HFFc6 (cell line): ENCODE data around the gene TAF1. TPM values are rescaled to one million over a fixed set of nuclear protein-coding genes. Genes with fewer than 3 reads are reported as not detected.
"Not testable (repeated sequence)": the region's sequence is repeated elsewhere in the genome, so short reads cannot be mapped to it uniquely, and the experiment has no call there.

ENCODE experiments used
- DNase-seq: peaks from one replicate; pipeline ENCODE4 v3.0.0-alpha.2; 2018
- H3K27ac Mint-ChIP-seq: 2 replicates; pipeline ENCODE4 v1.8.0; 2020; ENCODE audit warnings: mild to moderate bottlenecking, mixed read lengths
- H3K27me3 Mint-ChIP-seq: 2 replicates; pipeline ENCODE4 v1.8.0; 2021; ENCODE audit warnings: mild to moderate bottlenecking, moderate library complexity, mixed read lengths; ENCODE audit not compliant: insufficient read depth
- H3K36me3 Mint-ChIP-seq: 2 replicates; pipeline ENCODE4 v1.8.0; 2021; ENCODE audit warnings: low read depth, mixed read lengths
- H3K4me1 Mint-ChIP-seq: 2 replicates; pipeline ENCODE4 v1.8.0; 2020; ENCODE audit warnings: low read depth, mixed read lengths
- H3K4me3 Mint-ChIP-seq: 2 replicates; pipeline ENCODE4 v1.8.0; 2020; ENCODE audit warnings: mild to moderate bottlenecking, moderate library complexity, mixed read lengths
- H3K9me3 Mint-ChIP-seq: 2 replicates; pipeline ENCODE4 v1.8.0; 2020; ENCODE audit warnings: mild to moderate bottlenecking, mixed read lengths
- CTCF ChIP-seq: fragments of 200-600 bp; sonication (generic); IDR thresholded peaks from 2 replicates; pipeline ENCODE4 v1.5.0; 2021; ENCODE audit warnings: antibody characterized with exemption, mild to moderate bottlenecking
- total RNA-seq, 6 experiments: library from RNA; stranded (reverse); fragmentation: NEBNext Ultra II Directional; extraction: Animal tissue kit (Norgen Biotek cat#: 25700); gene quantifications; 2 replicates in 1 of 6; 3 replicates in 5 of 6; pipeline ENCODE4 v1.2.3, GENCODE V29; 2021

TAF1 gene
- total RNA-seq, 6 experiments from 2014 or later, result 18.9 to 25.2 (median 21.0) TPM

- no peak for TF ChIP-seq CTCF
- no peak for DNase-seq
- Mint-ChIP-seq H3K27ac (no peak overlapping the region), H3K4me3 (peak overlapping the region; percentile 83), H3K4me1 (no peaks in the 10 kb centered on the region), H3K27me3 (no peaks in the 10 kb centered on the region), H3K9me3 (no peaks in the 10 kb centered on the region), H3K36me3 (0 out of 2 replicates have a peak, but pooled peaks cover 7% of the 10 kb centered on the region)
Observed at GRCh38 chrX:71493111-71493613, 127.0 kb downstream of the TAF1 start.

GRCh38 chrX:71495979-71496378, 129.8 kb downstream of the TAF1 start:
- not testable (repeated sequence) for H3K36me3 Mint-ChIP-seq, H3K4me3 Mint-ChIP-seq, H3K27ac Mint-ChIP-seq, H3K9me3 Mint-ChIP-seq, H3K4me1 Mint-ChIP-seq, H3K27me3 Mint-ChIP-seq, DNase-seq

- no peaks in the 10 kb centered on the region for H3K27me3 Mint-ChIP-seq
- 0 out of 2 replicates have a peak, but pooled peaks cover 7% of the 10 kb centered on the region for H3K36me3 Mint-ChIP-seq
- H3K9me3 Mint-ChIP-seq, result no peaks in the 10 kb centered on the region
- no peak overlapping the region for H3K4me3 Mint-ChIP-seq
- TF ChIP-seq CTCF, result no peak
- H3K4me1 Mint-ChIP-seq, result no peaks in the 10 kb centered on the region
- DNase-seq, result no peak
- H3K27ac Mint-ChIP-seq, result peak overlapping the region; percentile 15; the same call in 1 of the 2 replicates
Observed at GRCh38 chrX:71496476-71496875, 130.3 kb downstream of the TAF1 start.

GRCh38 chrX:71502080-71502479, 135.9 kb downstream of the TAF1 start:
- H3K4me3 Mint-ChIP-seq, H3K27me3 Mint-ChIP-seq, H3K27ac Mint-ChIP-seq, H3K4me1 Mint-ChIP-seq, H3K9me3 Mint-ChIP-seq, H3K36me3 Mint-ChIP-seq, DNase-seq: not testable (repeated sequence)

GRCh38 chrX:71504346-71504745, 138.2 kb downstream of the TAF1 start:
- TF ChIP-seq CTCF, result no peak
- no peak for DNase-seq
- H3K27me3 Mint-ChIP-seq, result no peaks in the 10 kb centered on the region
- H3K27ac Mint-ChIP-seq, result no peak overlapping the region
- H3K36me3 Mint-ChIP-seq, result no peaks in the 10 kb centered on the region
- no peak overlapping the region for H3K4me3 Mint-ChIP-seq
- H3K9me3 Mint-ChIP-seq, result no peaks in the 10 kb centered on the region
- H3K4me1 Mint-ChIP-seq, result no peaks in the 10 kb centered on the region

- H3K9me3 Mint-ChIP-seq, result no peaks in the 10 kb centered on the region
- TF ChIP-seq CTCF, result no peak
- no peak overlapping the region for H3K27ac Mint-ChIP-seq
- no peak overlapping the region for H3K4me3 Mint-ChIP-seq
- H3K36me3 Mint-ChIP-seq, result no peaks in the 10 kb centered on the region
- peaks cover 1% of the 10 kb centered on the region for H3K27me3 Mint-ChIP-seq
- H3K4me1 Mint-ChIP-seq, result peaks cover 2% of the 10 kb centered on the region
- DNase-seq, result no peak
Observed at GRCh38 chrX:71509289-71509688, 143.1 kb downstream of the TAF1 start.

- H3K9me3 Mint-ChIP-seq, result no peaks in the 10 kb centered on the region
Observed at GRCh38 chrX:71510161-71510560, 144.0 kb downstream of the TAF1 start.

GRCh38 chrX:71513731-71514130, 147.6 kb downstream of the TAF1 start:
- not testable (repeated sequence) for H3K27ac Mint-ChIP-seq, H3K4me3 Mint-ChIP-seq, DNase-seq

More at GRCh38 chrX:71510161-71510560, 144.0 kb downstream of the TAF1 start:
- H3K4me3 Mint-ChIP-seq, result no peak overlapping the region
- peaks cover 1% of the 10 kb centered on the region for H3K27me3 Mint-ChIP-seq
- no peak for DNase-seq
- H3K36me3 Mint-ChIP-seq, result no peaks in the 10 kb centered on the region
- no peak for TF ChIP-seq CTCF
- H3K27ac Mint-ChIP-seq, result no peak overlapping the region
- peaks cover 11% of the 10 kb centered on the region for H3K4me1 Mint-ChIP-seq

More at GRCh38 chrX:71513731-71514130, 147.6 kb downstream of the TAF1 start:
- H3K9me3 Mint-ChIP-seq, H3K27me3 Mint-ChIP-seq, H3K36me3 Mint-ChIP-seq: not testable (repeated sequence)
- H3K4me1 Mint-ChIP-seq, result peaks cover 12% of the 10 kb centered on the region
